Measurements from ENCODE around the gene NTRK1. TPM values are rescaled to one million over a fixed set of nuclear protein-coding genes. Genes with fewer than 3 reads are reported as not detected.
A peak's percentile ranks its signal among the peaks of the same experiment; 100 is the strongest.

The NTRK1 gene
- total RNA-seq, 2 experiments from 2014 or later = 4.4 to 6.1 TPM

DNA sequence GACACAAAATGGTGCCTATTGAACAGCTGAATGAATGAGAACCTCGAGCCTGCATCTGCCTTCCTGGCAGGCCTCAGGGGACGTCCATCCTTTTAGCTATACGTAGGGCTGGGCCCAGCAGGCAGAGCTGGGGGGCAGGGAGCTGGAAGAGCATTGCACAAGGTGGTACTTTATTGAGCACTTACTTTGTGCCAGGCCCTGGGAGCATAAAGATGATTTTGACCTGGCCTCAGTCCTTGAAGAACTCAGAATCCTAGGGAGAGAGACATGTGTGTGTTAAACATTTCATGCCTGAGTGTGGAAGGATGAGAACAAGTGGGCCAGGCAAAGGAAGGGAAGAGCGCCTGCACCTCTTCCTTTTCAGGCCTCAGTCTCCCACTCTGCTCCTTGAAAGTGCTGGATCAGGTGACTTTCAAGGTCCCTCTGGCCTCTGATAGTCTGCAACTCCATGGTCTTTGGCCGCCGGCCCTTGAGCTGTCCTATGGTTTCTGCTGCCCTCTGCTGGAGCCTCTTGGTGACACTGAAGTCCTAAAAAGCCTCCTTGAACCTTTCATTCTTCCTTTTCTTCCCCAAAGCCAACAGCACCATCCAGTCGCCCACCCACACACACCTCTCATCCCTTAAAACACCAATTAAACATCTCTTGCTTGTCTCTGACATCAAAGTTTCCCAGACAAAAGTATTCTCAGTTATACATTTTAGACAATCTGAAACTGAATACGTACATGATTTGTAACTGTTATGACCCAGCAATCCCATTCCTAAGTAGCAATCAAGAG lies 29.3 kb downstream of the NTRK1 start:
- H3K27ac Mint-ChIP-seq = no peak overlapping the region
- H3K27me3 Mint-ChIP-seq = peaks cover 41% of the 10 kb centered on the region
- DNase-seq (peak; percentile 79), ATAC-seq (no peak)
- ChIA-PET CTCF (interaction anchor here (0.6 to 5.3 kb wide), 40 partner anchors 8 to 270 kb away, joined by 3 to 76 read pairs (median 4); partner anchors contain the start of genes INSRR, ISG20L2, METTL25B and NES), POLR2A (interaction anchor here (0.6 kb wide), 1 partner anchor 164 kb away, joined by 3 read pairs; no protein-coding TSS in a partner anchor)
- intact Hi-C loops (cut with DNase I, micrococcal nuclease) = loop anchor here (1.0 to 5.0 kb wide), 7 partner anchors 30 to 201 kb away; partner anchors contain the start of gene NTRK1 (in 1 of the 2)
- peaks cover 14% of the 10 kb centered on the region for H3K4me1 Mint-ChIP-seq
- H3K36me3 Mint-ChIP-seq (ENCODE audit: low read depth) = no peaks in the 10 kb centered on the region
- no peaks in the 10 kb centered on the region for H3K9me3 Mint-ChIP-seq (ENCODE audit: low read depth)
- no peak overlapping the region for H3K4me3 Mint-ChIP-seq

DNA sequence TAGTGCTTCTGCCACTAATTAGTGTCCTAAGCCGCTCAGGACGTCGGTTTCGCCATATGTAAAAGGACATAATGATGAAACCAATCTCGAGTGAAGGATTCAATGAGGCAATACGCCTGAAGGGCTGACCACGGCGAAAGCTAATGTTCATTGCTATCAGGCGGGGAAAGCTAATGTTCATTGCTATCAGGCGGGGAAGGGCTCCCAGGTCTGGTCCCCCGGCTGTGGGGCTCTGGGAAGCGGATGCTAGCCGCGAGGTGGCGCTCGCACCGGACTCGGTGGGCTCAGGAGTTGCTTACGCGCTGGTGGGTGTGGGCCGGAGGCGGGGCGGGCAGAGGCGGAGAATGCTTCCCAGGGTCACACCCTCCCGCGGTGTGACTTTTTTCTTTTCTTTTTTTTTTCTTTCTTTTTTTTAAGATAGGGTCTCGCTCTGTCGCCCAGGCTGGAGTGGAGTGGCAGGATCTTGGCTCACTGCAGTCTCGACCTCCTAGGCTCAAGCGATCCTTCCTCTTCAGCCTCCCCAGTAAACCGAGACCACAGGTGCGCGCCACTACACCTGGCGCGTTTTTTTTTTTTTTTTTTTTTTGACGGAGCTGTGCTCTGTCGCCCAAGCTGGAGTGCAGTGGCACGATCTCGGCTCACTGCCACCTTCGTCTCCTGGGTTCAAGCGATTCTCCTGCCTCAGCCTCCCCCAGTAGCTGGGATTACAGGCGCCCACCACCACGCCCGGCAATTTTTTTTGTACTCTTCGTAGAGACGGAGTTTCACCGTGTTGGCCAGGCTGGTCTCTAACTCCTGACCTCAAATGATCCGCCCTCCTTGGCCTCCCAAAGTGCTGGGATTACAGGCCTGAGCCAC lies 31.8 kb downstream of the NTRK1 start:
- no peaks in the 10 kb centered on the region for H3K36me3 Mint-ChIP-seq (ENCODE audit: low read depth)
- H3K4me1 Mint-ChIP-seq = peaks cover 14% of the 10 kb centered on the region
- intact Hi-C loops (cut with DNase I, micrococcal nuclease) = loop anchor here (1.0 to 5.0 kb wide), 5 partner anchors 28 to 70 kb away; partner anchors contain the start of gene LRRC71 (in 1 of the 2)
- no peaks in the 10 kb centered on the region for H3K9me3 Mint-ChIP-seq (ENCODE audit: low read depth)
- CTCF ChIA-PET = interaction anchor here (0.6 to 5.3 kb wide), 28 partner anchors 9 to 1126 kb away, joined by 3 to 76 read pairs (median 4); partner anchors contain the start of genes INSRR and NTRK1
- ATAC-seq = peak; percentile 97
- H3K4me3 Mint-ChIP-seq = peak overlapping the region; percentile 55
- peaks cover 39% of the 10 kb centered on the region for H3K27me3 Mint-ChIP-seq
- DNase-seq = peak; percentile 95
- POLR2A ChIA-PET = no interaction called here
- H3K27ac Mint-ChIP-seq = no peak overlapping the region

DNA sequence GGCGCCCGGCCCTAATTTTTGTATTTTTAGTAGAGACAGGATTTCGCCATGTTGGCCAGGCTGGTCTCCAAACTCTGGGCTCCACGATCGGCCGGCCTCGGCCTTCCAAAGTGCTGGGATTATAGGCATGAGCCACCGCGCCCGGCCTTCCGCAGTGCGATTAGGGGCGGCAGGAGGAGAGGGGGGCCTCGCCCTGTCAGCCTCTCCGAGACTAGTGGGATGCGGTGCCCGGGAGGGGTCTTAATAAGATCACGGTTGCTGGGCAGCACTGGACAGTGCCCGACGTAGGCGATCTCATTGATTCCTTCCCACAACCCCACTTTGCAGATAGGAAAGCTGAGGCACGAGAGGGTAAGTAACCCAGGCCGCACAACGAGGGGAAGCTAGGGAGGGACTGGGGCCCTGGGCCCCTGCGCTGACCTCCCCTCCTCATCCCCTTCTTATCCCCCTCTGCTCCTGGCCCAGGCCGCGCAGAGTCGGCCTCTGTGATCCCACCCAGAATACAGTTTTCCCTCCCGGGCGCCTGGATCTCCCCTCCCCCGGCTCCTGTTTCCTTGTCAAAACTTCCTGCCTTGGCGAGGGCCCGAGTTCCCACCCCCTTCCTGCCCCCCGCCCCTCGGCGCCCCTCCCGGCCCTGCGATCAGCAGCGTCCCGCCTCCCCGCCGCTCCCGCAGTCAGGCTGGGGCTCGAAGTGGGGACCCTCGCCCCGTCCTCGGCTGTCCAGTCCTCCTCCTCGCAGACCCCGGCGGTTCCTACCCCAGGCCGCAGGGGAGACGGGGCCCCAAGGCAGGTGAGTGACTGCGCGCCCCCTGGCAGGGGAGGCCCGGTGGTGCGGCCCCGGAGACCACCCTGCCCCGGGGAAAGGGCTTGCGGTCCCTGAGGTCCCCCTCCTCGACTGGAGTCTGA lies 32.6 kb downstream of the NTRK1 start, which contains the start of gene PEAR1:
TSS of gene PEAR1 (plus strand) at position 671 of the 906 bp plus-strand sequence. CDS start 10,209 bp downstream, outside the sequence.
- ATAC-seq (no peak), DNase-seq (no peak)
- Mint-ChIP-seq H3K36me3 (ENCODE audit: low read depth) (no peaks in the 10 kb centered on the region), H3K4me3 (peak within 1 kb of the TSS; percentile 55), H3K27me3 (peaks cover 42% of the 10 kb centered on the region), H3K4me1 (peaks cover 14% of the 10 kb centered on the region), H3K9me3 (ENCODE audit: low read depth) (no peaks in the 10 kb centered on the region), H3K27ac (no peak within 1 kb of the TSS)
- ChIA-PET CTCF (interaction anchor here (0.6 to 5.3 kb wide), 14 partner anchors 8 to 214 kb away, joined by 3 to 76 read pairs (median 4); partner anchors contain the start of genes INSRR and NTRK1), POLR2A (no interaction called here)
- intact Hi-C loops (cut with DNase I, micrococcal nuclease) = loop anchor here in 1 of 2 experiments (5.0 kb wide), 1 partner anchor 69 kb away; no protein-coding TSS in a partner anchor

DNA sequence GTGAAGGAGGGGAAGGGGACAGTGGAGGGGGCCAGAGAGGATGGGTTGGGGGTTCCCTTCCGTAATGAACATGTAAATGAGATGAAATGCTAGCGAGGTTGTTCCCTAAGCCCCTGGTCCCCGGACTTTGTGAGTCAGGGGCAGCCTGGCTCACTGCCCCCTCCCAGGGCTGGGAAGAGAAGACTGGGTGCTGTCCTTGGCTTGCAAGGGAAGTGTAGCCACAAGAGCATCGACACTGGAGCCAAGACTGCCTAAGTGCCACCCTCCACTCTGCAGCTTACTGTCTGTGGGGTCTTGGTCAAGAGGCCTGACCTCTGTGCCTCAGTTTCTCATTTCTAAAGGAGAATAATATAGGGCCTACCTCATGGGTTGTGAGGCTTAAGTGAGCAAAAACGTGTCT lies 33.3 kb downstream of the NTRK1 start:
- DNase-seq (no peak), ATAC-seq (no peak)
- CTCF ChIA-PET = no interaction called here
- POLR2A ChIA-PET = no interaction called here
- Mint-ChIP-seq H3K9me3 (ENCODE audit: low read depth) (no peaks in the 10 kb centered on the region), H3K4me1 (peaks cover 14% of the 10 kb centered on the region), H3K4me3 (no peak overlapping the region), H3K27ac (no peak overlapping the region), H3K27me3 (peaks cover 43% of the 10 kb centered on the region), H3K36me3 (ENCODE audit: low read depth) (no peaks in the 10 kb centered on the region)
- intact Hi-C loops (cut with DNase I, micrococcal nuclease) = loop anchor here in 1 of 2 experiments (5.0 kb wide), 1 partner anchor 68 kb away; no protein-coding TSS in a partner anchor

DNA sequence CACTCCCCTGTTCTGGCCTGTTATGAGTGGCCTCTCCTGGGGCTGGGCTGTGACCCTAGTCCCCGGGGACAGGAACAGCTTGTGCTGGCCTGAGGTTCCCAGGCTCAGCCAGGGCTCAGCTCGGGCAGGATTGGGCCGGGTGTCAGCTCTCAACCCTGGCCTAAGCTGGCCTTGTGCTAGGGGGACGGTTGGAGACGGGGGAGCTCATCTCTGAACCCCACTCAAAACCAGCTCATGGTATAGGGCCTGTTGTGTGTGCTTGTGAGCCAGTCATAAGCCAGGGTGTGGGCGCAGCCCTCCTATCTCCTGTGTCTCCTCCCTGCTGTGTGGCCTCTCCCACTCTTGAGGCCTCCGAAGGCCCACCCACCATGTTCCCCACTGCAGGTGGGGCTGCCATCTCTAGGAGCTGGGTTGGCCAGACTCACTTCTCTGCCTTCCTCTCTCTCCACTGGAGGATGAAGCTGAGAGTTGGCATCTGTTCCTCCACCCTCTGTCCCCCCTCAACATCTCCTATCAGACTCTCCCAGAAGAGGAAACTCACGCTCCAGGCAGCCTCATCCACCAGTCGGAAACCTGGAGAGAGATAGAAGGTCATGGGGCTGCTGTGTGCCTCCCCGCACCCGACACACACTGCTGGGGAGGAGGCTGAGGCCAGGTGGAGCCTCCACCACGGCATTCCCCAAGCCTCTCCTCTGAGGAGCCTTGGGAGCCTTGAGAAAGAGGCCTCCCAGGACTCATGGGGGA lies 34.2 kb downstream of the NTRK1 start:
- ATAC-seq = no peak
- Mint-ChIP-seq H3K36me3 (ENCODE audit: low read depth) (no peaks in the 10 kb centered on the region), H3K9me3 (ENCODE audit: low read depth) (no peaks in the 10 kb centered on the region), H3K27me3 (peaks cover 43% of the 10 kb centered on the region), H3K27ac (no peak overlapping the region), H3K4me3 (no peak overlapping the region), H3K4me1 (peaks cover 14% of the 10 kb centered on the region)
- intact Hi-C loops (cut with DNase I, micrococcal nuclease) = loop anchor here in 1 of 2 experiments (5.0 kb wide), 1 partner anchor 67 kb away; no protein-coding TSS in a partner anchor
- ChIA-PET POLR2A (no interaction called here), CTCF (interaction anchor here (1.1 kb wide), 1 partner anchor 57 kb away, joined by 7 read pairs; no protein-coding TSS in a partner anchor)
- no peak for DNase-seq

DNA sequence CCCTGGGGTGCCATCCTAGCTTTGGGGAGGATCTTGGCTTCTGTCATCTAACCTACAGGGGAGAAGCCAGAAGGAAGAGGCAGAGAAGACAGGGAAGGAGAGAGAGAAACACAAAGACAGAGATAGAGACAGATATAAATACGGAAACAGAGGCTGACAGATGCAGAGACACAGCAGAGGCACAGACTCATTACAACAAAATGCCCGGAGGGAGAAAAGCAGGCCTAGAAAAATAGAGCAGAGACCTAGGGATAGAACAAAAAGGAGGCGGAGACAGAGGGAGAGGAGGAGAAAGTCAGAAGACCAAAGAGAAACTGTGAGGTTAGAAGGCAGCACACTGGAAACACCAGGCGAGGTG lies 34.8 kb downstream of the NTRK1 start:
- H3K4me1 Mint-ChIP-seq = peaks cover 12% of the 10 kb centered on the region
- no peak overlapping the region for H3K27ac Mint-ChIP-seq
- CTCF ChIA-PET = interaction anchor here (1.1 kb wide), 1 partner anchor 57 kb away, joined by 7 read pairs; no protein-coding TSS in a partner anchor
- DNase-seq (no peak), ATAC-seq (no peak)
- H3K9me3 Mint-ChIP-seq (ENCODE audit: low read depth) = no peaks in the 10 kb centered on the region
- POLR2A ChIA-PET = no interaction called here
- intact Hi-C loops (cut with DNase I, micrococcal nuclease) = no loop called here
- no peaks in the 10 kb centered on the region for H3K36me3 Mint-ChIP-seq (ENCODE audit: low read depth)
- H3K27me3 Mint-ChIP-seq = peaks cover 39% of the 10 kb centered on the region
- H3K4me3 Mint-ChIP-seq = no peak overlapping the region

DNA sequence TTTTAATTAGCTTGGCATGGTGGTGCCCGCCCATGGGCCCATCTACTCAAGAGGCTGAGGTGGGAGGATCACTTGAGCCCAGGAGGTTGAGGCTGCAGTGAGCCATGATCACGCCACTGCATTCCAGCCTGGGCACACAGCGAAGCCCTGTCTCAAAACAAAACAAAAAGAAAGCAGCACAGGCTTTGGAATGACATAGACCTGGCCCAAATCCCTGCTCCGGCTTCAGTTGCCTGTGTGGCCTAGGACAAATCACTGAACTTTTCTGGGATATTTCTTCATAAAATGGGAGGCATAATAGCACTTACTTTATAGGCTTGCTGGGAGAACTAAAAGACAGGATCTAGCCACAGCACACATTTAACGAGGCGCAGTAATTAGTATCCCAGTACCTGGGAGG lies 35.3 kb downstream of the NTRK1 start:
- Mint-ChIP-seq H3K27ac (no peak overlapping the region), H3K4me3 (no peak overlapping the region), H3K9me3 (ENCODE audit: low read depth) (no peaks in the 10 kb centered on the region), H3K4me1 (peaks cover 12% of the 10 kb centered on the region), H3K27me3 (peaks cover 35% of the 10 kb centered on the region), H3K36me3 (ENCODE audit: low read depth) (no peaks in the 10 kb centered on the region)
- intact Hi-C loops (cut with DNase I, micrococcal nuclease) = no loop called here
- ChIA-PET CTCF (no interaction called here), POLR2A (no interaction called here)
- no peak for ATAC-seq
- no peak for DNase-seq

DNA sequence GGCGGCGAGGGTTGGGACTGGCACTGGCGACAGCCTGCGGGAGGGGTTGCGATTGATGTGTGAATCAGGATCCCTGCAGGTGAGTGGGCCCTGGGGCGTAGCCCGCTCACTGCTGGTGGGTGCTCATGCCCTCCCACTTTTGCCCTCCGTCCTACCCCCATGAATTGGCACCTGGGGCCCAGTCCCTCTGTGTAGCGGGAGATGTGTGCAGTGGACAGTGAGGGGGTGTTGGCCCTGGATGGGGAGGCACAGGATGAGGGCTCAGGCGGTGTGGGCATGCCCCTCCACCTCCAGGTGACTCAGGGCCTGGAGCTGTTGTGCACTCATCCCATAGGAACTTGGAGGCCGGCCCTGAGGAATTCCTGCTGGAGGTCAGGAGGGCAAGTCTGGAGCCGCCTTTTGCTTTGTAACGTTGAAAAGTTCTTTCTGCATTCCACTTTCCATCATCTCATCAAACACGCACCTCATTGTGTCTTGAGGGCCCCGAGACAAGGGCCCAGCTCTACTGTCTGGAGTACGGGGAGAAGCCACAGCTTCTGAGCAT lies 35.9 kb downstream of the NTRK1 start:
- POLR2A ChIA-PET = no interaction called here

DNA sequence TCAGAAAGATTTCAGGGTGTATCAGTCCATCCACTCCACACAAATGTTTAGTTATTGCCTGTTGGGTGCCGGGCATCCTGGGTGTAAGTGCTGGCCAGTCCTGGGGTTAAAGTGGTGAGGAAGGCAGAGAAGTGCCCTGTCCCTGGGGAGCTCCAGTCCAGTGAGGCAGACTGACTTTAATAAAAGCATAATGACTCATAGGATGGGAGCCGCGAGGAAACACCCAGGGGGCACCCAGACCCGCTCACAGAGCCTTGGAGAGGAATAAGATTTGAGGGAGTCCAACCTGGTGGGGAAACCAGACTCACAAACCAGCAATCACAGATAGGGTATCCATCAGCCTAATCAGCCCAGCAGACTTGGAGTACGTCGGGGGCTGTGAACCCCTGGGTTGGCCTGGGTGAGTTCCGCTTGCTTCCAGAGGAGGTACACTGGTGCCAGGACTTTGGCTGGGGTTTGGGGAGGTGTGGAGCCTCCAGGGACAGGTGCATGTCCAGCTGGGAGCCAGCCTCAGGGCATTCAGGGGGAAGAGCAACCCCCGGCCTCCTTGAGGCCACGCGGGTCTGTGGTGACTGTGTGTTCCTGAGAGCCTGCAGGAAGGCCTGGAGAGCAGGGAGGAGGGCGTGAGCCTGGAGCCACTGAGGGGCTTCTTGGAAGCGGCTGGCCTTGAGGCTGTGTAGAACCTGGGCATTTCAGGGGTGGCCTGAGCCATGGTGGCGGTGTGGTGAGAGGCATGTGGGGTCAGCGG lies 36.6 kb downstream of the NTRK1 start:
- Mint-ChIP-seq H3K9me3 (ENCODE audit: low read depth) (no peaks in the 10 kb centered on the region), H3K4me1 (peaks cover 6% of the 10 kb centered on the region), H3K36me3 (ENCODE audit: low read depth) (no peaks in the 10 kb centered on the region), H3K27ac (no peak overlapping the region), H3K4me3 (no peak overlapping the region), H3K27me3 (peaks cover 25% of the 10 kb centered on the region)
- ChIA-PET CTCF (interaction anchor here (0.6 to 0.7 kb wide), 4 partner anchors 17 to 452 kb away, joined by 3 to 4 read pairs (median 4); no protein-coding TSS in a partner anchor), POLR2A (no interaction called here)
- DNase-seq = no peak
- no peak for ATAC-seq
- intact Hi-C loops (cut with DNase I, micrococcal nuclease) = no loop called here

More for the DNA sequence above, 35.9 kb downstream of the NTRK1 start:
- no peak overlapping the region for H3K4me3 Mint-ChIP-seq
- DNase-seq = no peak
- H3K36me3 Mint-ChIP-seq (ENCODE audit: low read depth) = no peaks in the 10 kb centered on the region
- no peak overlapping the region for H3K27ac Mint-ChIP-seq
- peaks cover 28% of the 10 kb centered on the region for H3K27me3 Mint-ChIP-seq
- CTCF ChIA-PET = interaction anchor here (0.6 to 0.7 kb wide), 3 partner anchors 18 to 37 kb away, joined by 3 to 4 read pairs (median 4); no protein-coding TSS in a partner anchor
- H3K9me3 Mint-ChIP-seq (ENCODE audit: low read depth) = no peaks in the 10 kb centered on the region
- H3K4me1 Mint-ChIP-seq = peaks cover 12% of the 10 kb centered on the region
- intact Hi-C loops (cut with DNase I, micrococcal nuclease) = no loop called here
- no peak for ATAC-seq

All from activated CD4-positive, alpha-beta T cell treated with anti-CD3 and anti-CD28 coated beads for 36 hours (primary cell).